SK-N-SH treated with all-trans-retinoic acid at 6 μM for 48 hours (cell line): ENCODE measurements around the gene DHX15.

Experiments used
- ATAC-seq: fragments of 200-7000 bp; cut with Tn5 transposase; 3 replicates; pipeline ENCODE4 v1.9.1; 2020; ENCODE audit warnings: mild to moderate bottlenecking, moderate library complexity
- ARNTL ChIP-seq: fragments of 450-650 bp; formaldehyde crosslinking; IDR thresholded peaks from 2 replicates; pipeline ENCODE4 v1.5.0; 2020; ENCODE audit warnings: low read depth, mild to moderate bottlenecking, moderate library complexity, borderline replicate concordance
- BACH2 ChIP-seq: fragments of 250-450 bp; sonication (Bioruptor Pico); IDR thresholded peaks from 2 replicates; pipeline ENCODE4 v1.9.0; 2021; ENCODE audit warnings: mild to moderate bottlenecking, borderline replicate concordance
- CREB5 ChIP-seq: fragments of 250-450 bp; sonication (Bioruptor Pico); IDR thresholded peaks from 2 replicates; pipeline ENCODE4 v1.5.1; 2020; ENCODE audit warnings: low read depth, mild to moderate bottlenecking, moderate library complexity
- CSDC2 ChIP-seq: fragments of 250-450 bp; sonication (Bioruptor Pico); IDR thresholded peaks from 2 replicates; pipeline ENCODE4 v1.5.0; 2020; ENCODE audit warnings: mild to moderate bottlenecking, moderate library complexity
- CSRNP3 ChIP-seq: fragments of 250-450 bp; sonication (Bioruptor Pico); IDR thresholded peaks from 2 replicates; pipeline ENCODE4 v1.5.1; 2021; ENCODE audit warnings: mild to moderate bottlenecking, moderate library complexity
- GLIS3 ChIP-seq: fragments of 250-450 bp; sonication (Bioruptor Pico); IDR thresholded peaks from 2 replicates; pipeline ENCODE4 v1.5.0; 2020; ENCODE audit warnings: mild to moderate bottlenecking, moderate library complexity
- ISL1 ChIP-seq: fragments of 250-450 bp; sonication (Bioruptor Pico); IDR thresholded peaks from 2 replicates; pipeline ENCODE4 v2.1.2; 2022; ENCODE audit warnings: mild to moderate bottlenecking, moderate library complexity
- OSR1 ChIP-seq: fragments of 250-450 bp; sonication (Bioruptor Pico); IDR thresholded peaks from 2 replicates; pipeline ENCODE4 v1.8.0; 2022; ENCODE audit warnings: moderate library complexity, mild to moderate bottlenecking, inconsistent platforms
- POU6F1 ChIP-seq: fragments of 250-450 bp; sonication (Bioruptor Pico); IDR thresholded peaks from 2 replicates; pipeline ENCODE4 v1.8.0; 2021; ENCODE audit warnings: low read depth, mild to moderate bottlenecking, moderate library complexity, borderline replicate concordance
- PPARA ChIP-seq: fragments of 250-450 bp; sonication (Bioruptor Pico); IDR thresholded peaks from 2 replicates; pipeline ENCODE4 v1.5.0; 2020; ENCODE audit warnings: mild to moderate bottlenecking, borderline replicate concordance
- RARB ChIP-seq: fragments of 250-450 bp; sonication (Bioruptor Pico); IDR thresholded peaks from 2 replicates; pipeline ENCODE4 v1.8.0; 2021; ENCODE audit warnings: mild to moderate bottlenecking, moderate library complexity
- TCF4 ChIP-seq: fragments of 250-450 bp; sonication (Bioruptor Pico); IDR thresholded peaks from 2 replicates; pipeline ENCODE4 v1.8.0; 2021; ENCODE audit warnings: mild to moderate bottlenecking, moderate library complexity, borderline replicate concordance
- TOX ChIP-seq: fragments of 250-450 bp; sonication (Bioruptor Pico); IDR thresholded peaks from 2 replicates; pipeline ENCODE4 v1.8.0; 2021; ENCODE audit warnings: mild to moderate bottlenecking, moderate library complexity, borderline replicate concordance
- TSHZ2 ChIP-seq: fragments of 250-450 bp; sonication (Bioruptor Pico); IDR thresholded peaks from 2 replicates; pipeline ENCODE4 v1.5.0; 2020; ENCODE audit warnings: mild to moderate bottlenecking, moderate library complexity
- ZC3H10 ChIP-seq: fragments of 250-450 bp; sonication (Bioruptor Pico); IDR thresholded peaks from 2 replicates; pipeline ENCODE4 v1.5.1; 2021; ENCODE audit warnings: mild to moderate bottlenecking, moderate library complexity
- ZFP3 ChIP-seq: fragments of 250-450 bp; sonication (Bioruptor Pico); IDR thresholded peaks from 2 replicates; pipeline ENCODE4 v1.5.0; 2020; ENCODE audit warnings: mild to moderate bottlenecking, moderate library complexity
- ZFP30 ChIP-seq: fragments of 450-650 bp; formaldehyde crosslinking; IDR thresholded peaks from 2 replicates; pipeline ENCODE4 v1.5.0; 2022; ENCODE audit warnings: mild to moderate bottlenecking, moderate library complexity
- ZNF565 ChIP-seq: fragments of 450-650 bp; formaldehyde crosslinking; conservative IDR thresholded peaks from 2 replicates; pipeline ENCODE4 v1.5.0; 2020; ENCODE audit warnings: low read depth, mild to moderate bottlenecking, moderate library complexity
- ZNF70 ChIP-seq: fragments of 450-650 bp; formaldehyde crosslinking; IDR thresholded peaks from 2 replicates; pipeline ENCODE4 v1.5.0; 2020; ENCODE audit warnings: mild to moderate bottlenecking, moderate library complexity
- ZNF8 ChIP-seq: fragments of 450-650 bp; formaldehyde crosslinking; IDR thresholded peaks from 2 replicates; pipeline ENCODE4 v1.5.0; 2020; ENCODE audit warnings: mild to moderate bottlenecking, moderate library complexity

DHX15 gene

GRCh38 chr4:24489870-24490269 lies 94.5 kb downstream of the DHX15 start:
- TF ChIP-seq OSR1 (CRISPR knock-in tag) (no peak), ZFP30 (no peak), GLIS3 (CRISPR knock-in tag) (no peak), PPARA (CRISPR knock-in tag) (no peak), BACH2 (CRISPR knock-in tag) (no peak), TSHZ2 (no peak), ZC3H10 (CRISPR knock-in tag) (no peak), ARNTL (CRISPR knock-in tag) (no peak), TCF4 (CRISPR knock-in tag) (no peak), POU6F1 (CRISPR knock-in tag) (no peak), ZNF8 (CRISPR knock-in tag) (no peak), ISL1 (CRISPR knock-in tag) (no peak), CREB5 (no peak), ZNF70 (CRISPR knock-in tag) (no peak), ZNF565 (CRISPR knock-in tag) (no peak), RARB (no peak), ZFP3 (no peak)
- no peak for ATAC-seq

GRCh38 chr4:24488399-24489164 lies 95.8 kb downstream of the DHX15 start:
- no peak for TF ChIP-seq POU6F1 (CRISPR knock-in tag)
- TF ChIP-seq ZNF8 (CRISPR knock-in tag): no peak
- TF ChIP-seq TOX (CRISPR knock-in tag): no peak
- TF ChIP-seq CSRNP3: no peak
- TF ChIP-seq ZNF70 (CRISPR knock-in tag): no peak
- TF ChIP-seq ZFP30: no peak
- TF ChIP-seq, all 23 proteins: peak for 0
- peak; percentile 100 for ATAC-seq

GRCh38 chr4:24482871-24483270 lies 101.5 kb downstream of the DHX15 start:
- TF ChIP-seq OSR1 (CRISPR knock-in tag): no peak
- no peak for TF ChIP-seq ARNTL (CRISPR knock-in tag)
- TF ChIP-seq BACH2 (CRISPR knock-in tag): no peak
- TF ChIP-seq ZNF70 (CRISPR knock-in tag): no peak
- no peak for TF ChIP-seq GLIS3 (CRISPR knock-in tag)
- no peak for TF ChIP-seq ZNF8 (CRISPR knock-in tag)
- TF ChIP-seq ZC3H10 (CRISPR knock-in tag): no peak
- TF ChIP-seq RARB: no peak
- TF ChIP-seq CREB5: no peak
- TF ChIP-seq POU6F1 (CRISPR knock-in tag): no peak
- no peak for TF ChIP-seq TSHZ2
- TF ChIP-seq CSDC2 (CRISPR knock-in tag): no peak
- no peak for TF ChIP-seq ZNF565 (CRISPR knock-in tag)

More at GRCh38 chr4:24482871-24483270, 101.5 kb downstream of the DHX15 start:
- no peak for ATAC-seq
